Endodermal cell (in vitro differentiated cells): ENCODE measurements around the gene ZSCAN5A. TPM values are rescaled to one million over a fixed set of nuclear protein-coding genes. Genes with fewer than 3 reads are reported as not detected.

Experiments used
- DNase-seq: peaks from one replicate; pipeline ENCODE4 v3.0.0-alpha.2; 2017
- H3K27ac ChIP-seq: 2 replicates; pipeline ENCODE4 v1.5.1; 2013; ENCODE audit warnings: mild to moderate bottlenecking, low read depth, low read length, moderate library complexity
- H3K27me3 ChIP-seq: 2 replicates; pipeline ENCODE4 v1.6.1; 2013; ENCODE audit warnings: mild to moderate bottlenecking, low read length, moderate library complexity; ENCODE audit not compliant: insufficient read depth, control insufficient read depth, poor library complexity, severe bottlenecking
- H3K36me3 ChIP-seq: 2 replicates; pipeline ENCODE4 v1.7.0; 2013; ENCODE audit warnings: mild to moderate bottlenecking, low read length, moderate library complexity; ENCODE audit not compliant: control insufficient read depth, insufficient read depth
- H3K4me1 ChIP-seq: one replicate; pipeline ENCODE4 v1.7.0; 2013; ENCODE audit warnings: low read length; ENCODE audit not compliant: control insufficient read depth, insufficient read depth
- H3K4me3 ChIP-seq: 2 replicates; pipeline ENCODE4 v1.5.1; 2013; ENCODE audit warnings: mild to moderate bottlenecking, low read length, moderate library complexity
- H3K9ac ChIP-seq: 2 replicates; pipeline ENCODE4 v1.6.1; 2013; ENCODE audit warnings: mild to moderate bottlenecking, low read length, moderate library complexity; ENCODE audit not compliant: poor library complexity, severe bottlenecking; ENCODE audit errors: extremely low read depth
- H3K9me3 ChIP-seq: 2 replicates; pipeline ENCODE4 v1.6.1; 2013; ENCODE audit warnings: mild to moderate bottlenecking, low read length, moderate library complexity; ENCODE audit not compliant: control insufficient read depth
- H3K27ac Mint-ChIP-seq: 2 replicates; pipeline ENCODE4 v1.8.0; 2020; ENCODE audit warnings: mixed read lengths
- H3K27me3 Mint-ChIP-seq: 2 replicates; pipeline ENCODE4 v1.8.0; 2021; ENCODE audit warnings: mild to moderate bottlenecking, mixed read lengths; ENCODE audit not compliant: insufficient read depth
- H3K36me3 Mint-ChIP-seq: 2 replicates; pipeline ENCODE4 v1.8.0; 2020; ENCODE audit warnings: low read depth, mixed read lengths
- H3K4me1 Mint-ChIP-seq: 2 replicates; pipeline ENCODE4 v1.8.0; 2020; ENCODE audit warnings: mixed read lengths
- H3K4me3 Mint-ChIP-seq: 2 replicates; pipeline ENCODE4 v1.8.0; 2020; ENCODE audit warnings: mild to moderate bottlenecking, moderate library complexity, mixed read lengths
- H3K9me3 Mint-ChIP-seq: 2 replicates; pipeline ENCODE4 v1.8.0; 2020; ENCODE audit warnings: mild to moderate bottlenecking, mixed read lengths
- WGBS, 2 experiments: methylation state at CpG; one replicate each; pipeline versions ENCODE4 v1.1.5 to v1.1.7; 2013; ENCODE audit warnings: missing lambda C conversion rate in 2 of 2, mixed read lengths in 1 of 2; ENCODE audit not compliant: insufficient coverage in 1 of 2, insufficient read length in 1 of 2; 5-methylcytosine and 5-hydroxymethylcytosine counted together
- total RNA-seq, 2 donors: library from RNA; stranded (reverse); fragmentation: NEBNext Ultra II Directional in 1 of 2; extraction: Animal tissue kit (Norgen Biotek cat#: 25700) in 1 of 2; gene quantifications; 2 replicates in 1 of 2; 3 replicates in 1 of 2; pipeline ENCODE4 v1.2.1, GENCODE V29; 2021
- TF ChIP-seq, protein P1 (sequence below): fragments of 200-600 bp; sonication (generic); conservative IDR thresholded peaks from 2 replicates; pipeline ENCODE4 v1.5.0; 2021; ENCODE audit warnings: antibody characterized with exemption, mild to moderate bottlenecking

Gene ZSCAN5A
- total RNA-seq, 2 donors from 2014 or later, result 11.9 to 20.8 TPM

DNA sequence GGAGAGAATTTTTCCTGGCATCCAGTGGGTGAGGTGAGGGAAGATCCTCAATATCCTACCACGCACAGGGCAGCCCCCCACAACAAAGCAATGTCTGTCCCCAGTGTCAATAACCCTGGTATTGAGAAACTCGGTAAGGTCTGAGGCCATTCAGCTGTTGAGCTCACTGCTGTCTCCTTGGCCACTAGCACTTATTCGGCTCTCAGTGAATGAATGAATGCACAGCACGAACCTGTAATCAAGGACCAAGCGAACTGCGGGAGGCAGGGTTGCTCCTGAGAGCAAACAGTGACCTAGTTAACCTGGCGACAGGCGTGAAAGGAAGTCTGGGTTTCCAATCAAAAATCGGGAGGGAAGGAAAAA, 640 bp downstream of the ZSCAN5A start:
- H3K9me3 ChIP-seq, result no peaks in the 10 kb centered on the region
- peaks cover 12% of the 10 kb centered on the region for H3K4me1 Mint-ChIP-seq
- H3K27me3 ChIP-seq, result no peaks in the 10 kb centered on the region
- peak; percentile 82 for DNase-seq
- H3K27me3 Mint-ChIP-seq, result no peaks in the 10 kb centered on the region
- peak overlapping the region; percentile 98 for H3K27ac ChIP-seq
- peaks cover 34% of the 10 kb centered on the region for H3K36me3 Mint-ChIP-seq
- TF ChIP-seq, protein P1, sequence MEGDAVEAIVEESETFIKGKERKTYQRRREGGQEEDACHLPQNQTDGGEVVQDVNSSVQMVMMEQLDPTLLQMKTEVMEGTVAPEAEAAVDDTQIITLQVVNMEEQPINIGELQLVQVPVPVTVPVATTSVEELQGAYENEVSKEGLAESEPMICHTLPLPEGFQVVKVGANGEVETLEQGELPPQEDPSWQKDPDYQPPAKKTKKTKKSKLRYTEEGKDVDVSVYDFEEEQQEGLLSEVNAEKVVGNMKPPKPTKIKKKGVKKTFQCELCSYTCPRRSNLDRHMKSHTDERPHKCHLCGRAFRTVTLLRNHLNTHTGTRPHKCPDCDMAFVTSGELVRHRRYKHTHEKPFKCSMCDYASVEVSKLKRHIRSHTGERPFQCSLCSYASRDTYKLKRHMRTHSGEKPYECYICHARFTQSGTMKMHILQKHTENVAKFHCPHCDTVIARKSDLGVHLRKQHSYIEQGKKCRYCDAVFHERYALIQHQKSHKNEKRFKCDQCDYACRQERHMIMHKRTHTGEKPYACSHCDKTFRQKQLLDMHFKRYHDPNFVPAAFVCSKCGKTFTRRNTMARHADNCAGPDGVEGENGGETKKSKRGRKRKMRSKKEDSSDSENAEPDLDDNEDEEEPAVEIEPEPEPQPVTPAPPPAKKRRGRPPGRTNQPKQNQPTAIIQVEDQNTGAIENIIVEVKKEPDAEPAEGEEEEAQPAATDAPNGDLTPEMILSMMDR, result no peak
- 1 to 2% methylated on average over 9 of the region's 9 CpGs for WGBS, 2 experiments
- H3K9ac ChIP-seq, result peak overlapping the region; percentile 92
- H3K4me1 ChIP-seq, result no peaks in the 10 kb centered on the region
- H3K4me3 ChIP-seq, result peak overlapping the region; percentile 90
- peaks cover 7% of the 10 kb centered on the region for H3K9me3 Mint-ChIP-seq
- peak overlapping the region; percentile 94 for H3K27ac Mint-ChIP-seq
- peak overlapping the region; percentile 79 for H3K4me3 Mint-ChIP-seq
- peaks cover 24% of the 10 kb centered on the region for H3K36me3 ChIP-seq

DNA sequence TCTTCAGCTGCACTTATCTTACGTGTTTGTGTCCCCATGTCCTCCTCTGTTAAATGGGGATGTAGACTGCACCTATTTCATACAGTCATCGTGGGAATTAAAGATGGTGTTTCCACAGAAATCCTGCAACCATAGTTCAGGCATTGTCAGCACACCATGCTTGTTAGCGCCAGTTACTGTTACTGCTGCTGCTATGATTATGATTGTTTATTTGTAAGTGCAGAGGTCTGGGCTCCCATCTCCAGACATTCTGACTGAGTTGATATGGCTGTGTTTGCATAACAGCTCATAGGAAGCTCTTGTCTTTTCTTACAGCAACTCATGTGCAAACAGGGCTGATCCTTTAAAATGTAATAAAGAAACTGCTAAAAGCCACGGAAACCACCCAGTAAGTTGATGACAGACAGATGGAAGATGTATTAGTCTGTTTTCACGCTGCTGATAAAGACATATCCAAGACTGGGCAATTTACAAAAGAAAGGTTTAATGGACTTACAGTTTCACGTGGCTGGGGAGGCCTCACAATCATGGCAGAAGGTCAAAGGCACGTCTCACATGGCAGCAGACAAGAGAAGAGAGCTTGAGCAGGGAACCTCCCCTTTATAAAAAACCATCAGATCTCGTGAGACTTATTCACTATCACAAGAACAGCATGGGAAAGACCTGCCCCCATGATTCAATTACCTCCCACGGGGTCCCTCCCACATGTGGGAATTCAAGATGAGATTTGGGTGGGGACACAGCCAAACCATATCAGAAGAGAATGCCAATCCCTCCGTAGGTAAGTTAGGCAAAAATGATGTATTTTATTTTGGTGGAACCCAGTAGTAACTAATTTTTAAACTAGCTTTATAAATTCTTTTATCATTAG, 1.6 kb downstream of the ZSCAN5A start:
- H3K4me1 ChIP-seq, result no peaks in the 10 kb centered on the region
- H3K9ac ChIP-seq, result no peak overlapping the region
- H3K27me3 ChIP-seq, result no peaks in the 10 kb centered on the region
- no peaks in the 10 kb centered on the region for H3K27me3 Mint-ChIP-seq
- DNase-seq, result no peak
- H3K27ac ChIP-seq, result no peak overlapping the region
- H3K4me1 Mint-ChIP-seq, result peaks cover 12% of the 10 kb centered on the region
- H3K9me3 Mint-ChIP-seq, result peaks cover 7% of the 10 kb centered on the region
- TF ChIP-seq, protein P1, result no peak
- H3K36me3 ChIP-seq, result peaks cover 29% of the 10 kb centered on the region
- 87 to 91% methylated on average over 7 to 10 of the region's 10 CpGs for WGBS, 2 experiments
- H3K4me3 ChIP-seq, result peak overlapping the region; percentile 18
- H3K9me3 ChIP-seq, result no peaks in the 10 kb centered on the region
- H3K27ac Mint-ChIP-seq, result no peak overlapping the region
- peak overlapping the region; percentile 79 for H3K4me3 Mint-ChIP-seq
- H3K36me3 Mint-ChIP-seq, result peaks cover 40% of the 10 kb centered on the region

DNA sequence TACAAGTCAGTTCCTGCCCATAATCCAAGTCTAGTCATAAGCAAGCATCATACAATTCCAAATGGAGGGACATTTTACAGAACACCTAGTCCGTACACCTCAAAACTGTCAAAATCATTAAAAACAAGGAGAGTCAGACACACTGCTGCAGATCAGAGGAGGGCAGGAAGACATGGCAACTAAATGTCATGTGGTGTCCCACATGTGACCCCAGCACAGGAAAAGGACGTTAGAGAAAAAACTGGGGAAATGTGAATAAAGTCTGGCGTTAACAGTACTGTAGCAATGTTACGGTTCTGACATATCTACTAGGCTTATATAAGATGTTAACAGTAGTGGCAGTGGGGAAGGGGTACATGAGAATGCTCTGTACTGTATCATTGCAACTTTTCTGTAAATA, 2.3 kb downstream of the ZSCAN5A start:
- DNase-seq, result no peak
- Mint-ChIP-seq H3K9me3 (peaks cover 7% of the 10 kb centered on the region), H3K36me3 (peaks cover 40% of the 10 kb centered on the region), H3K27me3 (no peaks in the 10 kb centered on the region), H3K4me1 (peaks cover 12% of the 10 kb centered on the region), H3K4me3 (no peak overlapping the region), H3K27ac (no peak overlapping the region)
- H3K27me3 ChIP-seq, result no peaks in the 10 kb centered on the region
- no peak overlapping the region for H3K4me3 ChIP-seq
- H3K27ac ChIP-seq, result no peak overlapping the region
- peaks cover 29% of the 10 kb centered on the region for H3K36me3 ChIP-seq
- H3K9me3 ChIP-seq, result no peaks in the 10 kb centered on the region
- TF ChIP-seq, protein P1, result no peak
- H3K9ac ChIP-seq, result no peak overlapping the region
- WGBS, 2 experiments, result 94 to 100% methylated on average over 2 to 4 of the region's 4 CpGs
- H3K4me1 ChIP-seq, result no peaks in the 10 kb centered on the region
